ENCODE measurements around the gene GPR37. TPM values are rescaled to one million over a fixed set of nuclear protein-coding genes. Genes with fewer than 3 reads are reported as not detected.

Gene GPR37
- polyA plus RNA-seq, 1 donor from 2014 or later = 1.4 TPM

GRCh38 chr7:124762611-124763143, 2.9 kb downstream of the GPR37 start:
- H3K79me2 ChIP-seq (replicated peaks; ENCODE audit: insufficient read depth, low read length) = no peaks in the 10 kb centered on the region
- H3K27ac ChIP-seq (ENCODE audit: low read length) = no peak overlapping the region
- no peaks in the 10 kb centered on the region for H4K20me1 ChIP-seq (ENCODE audit: insufficient read depth)
- H3K4me3 ChIP-seq (ENCODE audit: low read length) = no peak overlapping the region
- H3K27me3 ChIP-seq (ENCODE audit: insufficient read depth, low read depth, low read length) = peaks cover 24% of the 10 kb centered on the region
- TF ChIP-seq MXI1 (conservative IDR thresholded peaks at IDR 0.05; ENCODE audit: poor library complexity, severe bottlenecking) (no peak), EP300 (conservative IDR thresholded peaks at IDR 0.05; ENCODE audit: poor library complexity, severe bottlenecking) (no peak), EZH2 (IDR thresholded peaks at IDR 0.05; ENCODE audit: borderline replicate concordance, insufficient read depth, low read length, poor library complexity, severe bottlenecking) (no peak), SMC3 (conservative IDR thresholded peaks at IDR 0.05; ENCODE audit: poor library complexity) (no peak), TAF1 (IDR thresholded peaks at IDR 0.05; ENCODE audit: low read depth) (no peak)
- H3K36me3 ChIP-seq (ENCODE audit: insufficient read depth, low read length) = no peaks in the 10 kb centered on the region
- H2AFZ ChIP-seq (ENCODE audit: low read depth, low read length) = no peak overlapping the region
- H3F3A ChIP-seq (ENCODE audit: insufficient read depth, low read length, poor library complexity, severe bottlenecking) = no peaks in the 10 kb centered on the region
- no peaks in the 10 kb centered on the region for H3K9me2 ChIP-seq (ENCODE audit: insufficient read depth, low read length)
- H3K4me2 ChIP-seq (ENCODE audit: low read length) = no peak overlapping the region
- H3K9me3 ChIP-seq (ENCODE audit: low read length) = no peaks in the 10 kb centered on the region
- no peak overlapping the region for H3K9ac ChIP-seq (ENCODE audit: low read length)

- Histone ChIP-seq H3K27ac (ENCODE audit: low read length) (no peak overlapping the region), H3K4me2 (ENCODE audit: low read length) (no peak overlapping the region), H2AFZ (ENCODE audit: low read depth, low read length) (no peak overlapping the region)
Measured at GRCh38 chr7:124761164-124761715, 4.4 kb downstream of the GPR37 start.

More at GRCh38 chr7:124761164-124761715, 4.4 kb downstream of the GPR37 start:
- Histone ChIP-seq H3F3A (ENCODE audit: insufficient read depth, low read length, poor library complexity, severe bottlenecking) (no peaks in the 10 kb centered on the region), H3K9ac (ENCODE audit: low read length) (no peak overlapping the region), H3K9me3 (ENCODE audit: low read length) (no peaks in the 10 kb centered on the region), H4K20me1 (ENCODE audit: insufficient read depth) (no peaks in the 10 kb centered on the region), H3K9me2 (ENCODE audit: insufficient read depth, low read length) (no peaks in the 10 kb centered on the region), H3K27me3 (ENCODE audit: insufficient read depth, low read depth, low read length) (peaks cover 24% of the 10 kb centered on the region), H3K4me3 (ENCODE audit: low read length) (no peak overlapping the region), H3K79me2 (replicated peaks; ENCODE audit: insufficient read depth, low read length) (no peaks in the 10 kb centered on the region), H3K36me3 (ENCODE audit: insufficient read depth, low read length) (no peaks in the 10 kb centered on the region)
- no peak for TF ChIP-seq REST (IDR thresholded peaks at IDR 0.05; ENCODE audit: borderline replicate concordance)
- TF ChIP-seq POLR2AphosphoS5 (IDR thresholded peaks at IDR 0.05) = no peak
- TF ChIP-seq EZH2 (IDR thresholded peaks at IDR 0.05; ENCODE audit: borderline replicate concordance, insufficient read depth, low read length, poor library complexity, severe bottlenecking) = no peak
- TF ChIP-seq RAD21 (conservative IDR thresholded peaks at IDR 0.05) = no peak
- no peak for TF ChIP-seq EP300 (conservative IDR thresholded peaks at IDR 0.05; ENCODE audit: poor library complexity, severe bottlenecking)
- TF ChIP-seq MXI1 (conservative IDR thresholded peaks at IDR 0.05; ENCODE audit: poor library complexity, severe bottlenecking) = no peak
- TF ChIP-seq CTCF (IDR thresholded peaks at IDR 0.05; ENCODE audit: poor library complexity, severe bottlenecking) = no peak
- no peak for TF ChIP-seq TAF1 (IDR thresholded peaks at IDR 0.05; ENCODE audit: low read depth)
- no peak for TF ChIP-seq SMC3 (conservative IDR thresholded peaks at IDR 0.05; ENCODE audit: poor library complexity)
